Gastrocnemius medialis (tissue), 4 donors: ENCODE results near the gene DBP.

Experiments used
- CTCF ChIP-seq, 5 experiments: fragments of 450-650 bp in 3 of 5; fragments of 200-600 bp in 2 of 5; sonication (generic) in 2 of 5; IDR thresholded peaks in 4 of 5; conservative IDR thresholded peaks in 1 of 5; 1 replicate in 4 of 5; 2 replicates in 1 of 5; pipeline ENCODE4 v1.5.1; 2016 to 2019; ENCODE audit warnings: antibody characterized with exemption in 5 of 5, mild to moderate bottlenecking in 3 of 5, moderate library complexity in 3 of 5
- POLR2A ChIP-seq, 2 donors: fragments of 450-650 bp; IDR thresholded peaks; one replicate each; pipeline ENCODE4 v1.6.1; 2017; ENCODE audit warnings: antibody characterized with exemption in 2 of 2, mild to moderate bottlenecking in 2 of 2, moderate library complexity in 2 of 2

GRCh38 chr19:48683349-48683748 is 46.2 kb upstream of the DBP start:
- TF ChIP-seq CTCF (IDR thresholded peaks at IDR 0.05 in 4 of 5, conservative IDR thresholded peaks at IDR 0.05 in 1 of 5) (no peak), POLR2A (IDR thresholded peaks at IDR 0.05) (no peak)
